Fibroblast of the aortic adventitia (primary cell): ENCODE results near the gene TBC1D8. TPM values are rescaled to one million over a fixed set of nuclear protein-coding genes. Genes with fewer than 3 reads are reported as not detected.

Experiments used
- DNase-seq: peaks from one replicate; pipeline ENCODE4 v3.0.0-alpha.2; 2010; ENCODE audit warnings: low read depth
- H3K4me3 ChIP-seq: 2 replicates; pipeline ENCODE4 v1.5.1; 2011; ENCODE audit warnings: low read depth, mild to moderate bottlenecking, control low read depth, low read length, moderate library complexity
- CTCF ChIP-seq: IDR thresholded peaks from 2 replicates; pipeline ENCODE4 v1.5.1; 2011; ENCODE audit warnings: mild to moderate bottlenecking, low read length, control low read depth, inconsistent platforms; ENCODE audit not compliant: insufficient read depth
- total RNA-seq: library from RNA; depleted of rRNA; stranded (reverse); fragments of >200 nt; gene quantifications from 2 replicates; pipeline ENCODE4 v1.2.3, GENCODE V29; 2012; ENCODE audit warnings: low replicate concordance

Gene TBC1D8
- total RNA-seq, 1 donor, result 21.3 TPM

GRCh38 chr2:101076581-101076980 lies 74.6 kb downstream of the TBC1D8 start:
- DNase-seq, result peak; percentile 48
- no peak overlapping the region for H3K4me3 ChIP-seq
- TF ChIP-seq CTCF, result no peak

GRCh38 chr2:101064868-101065549 lies 86.2 kb downstream of the TBC1D8 start:
- H3K4me3 ChIP-seq, result no peak overlapping the region
- no peak for TF ChIP-seq CTCF
- peak; percentile 63 for DNase-seq

- DNase-seq, result no peak
- H3K4me3 ChIP-seq, result no peak overlapping the region
- no peak for TF ChIP-seq CTCF
Measured at GRCh38 chr2:101064505-101064867, 86.7 kb downstream of the TBC1D8 start.

- no peak overlapping the region for H3K4me3 ChIP-seq
- DNase-seq, result no peak
- no peak for TF ChIP-seq CTCF
Measured at GRCh38 chr2:101064125-101064502, 87.1 kb downstream of the TBC1D8 start.

- DNase-seq, result peak; percentile 98
- TF ChIP-seq CTCF, result no peak
- H3K4me3 ChIP-seq, result no peak overlapping the region
Measured at GRCh38 chr2:101063352-101064124, 87.6 kb downstream of the TBC1D8 start.

GRCh38 chr2:101058386-101058785 lies 92.8 kb downstream of the TBC1D8 start:
- DNase-seq, result no peak
- no peak for TF ChIP-seq CTCF
- no peak overlapping the region for H3K4me3 ChIP-seq
